Motor neuron (in vitro differentiated cells): ENCODE results near the gene SPINT1. TPM values are rescaled to one million over a fixed set of nuclear protein-coding genes. Genes with fewer than 3 reads are reported as not detected.

ENCODE experiments used
- ATAC-seq, 8 experiments: fragments of 200-7000 bp; cut with Tn5 transposase; replicated peaks in 6 of 8; 2 replicates each; pipeline ENCODE4 v1.8.0; 2021; ENCODE audit warnings: mild to moderate bottlenecking in 8 of 8, moderate library complexity in 8 of 8
- H3K27ac ChIP-seq, 2 donors: fragments of 250-450 bp; sonication (Bioruptor Pico); 2 replicates each; pipeline ENCODE4 v1.9.0; 2021; ENCODE audit warnings: antibody characterized with exemption in 2 of 2, mild to moderate bottlenecking in 2 of 2, moderate library complexity in 1 of 2
- H3K4me1 ChIP-seq, 2 donors: fragments of 250-450 bp; sonication (Bioruptor Pico); replicated peaks in 1 of 2; 2 replicates each; pipeline ENCODE4 v1.6.1; 2021; ENCODE audit warnings: antibody characterized with exemption in 2 of 2, mild to moderate bottlenecking in 2 of 2, moderate library complexity in 1 of 2
- H3K4me3 ChIP-seq, 5 donors: fragments of 250-450 bp; sonication (Bioruptor Pico); 2 replicates each; pipeline ENCODE4 v1.9.0; 2021; ENCODE audit warnings: antibody characterized with exemption in 5 of 5, mild to moderate bottlenecking in 5 of 5, moderate library complexity in 4 of 5
- WGBS, 10 experiments: fragments of 450-650 bp; shearing (Covaris generic); methylation state at CpG; one replicate each; pipeline ENCODE4 v1.0.0; 2022; 5-methylcytosine and 5-hydroxymethylcytosine counted together
- in situ Hi-C, 9 experiments: fragments of 400-800 bp; cut with MboI; loops; one replicate each; pipeline ENCODE4 v1.15.0; 2021; ENCODE audit warnings: low sequenced_read_pairs in 9 of 9, low pct_unique_long_range_greater_than_20kb in 2 of 9; ENCODE audit not compliant: unreplicated experiment in 9 of 9
- total RNA-seq, 8 experiments: library from RNA; unstranded; fragments of 300-600 nt; gene quantifications; 2 replicates each; pipeline versions ENCODE4 v1.2.3 to v1.2.4, GENCODE V29; 2022

The SPINT1 gene, protein sequence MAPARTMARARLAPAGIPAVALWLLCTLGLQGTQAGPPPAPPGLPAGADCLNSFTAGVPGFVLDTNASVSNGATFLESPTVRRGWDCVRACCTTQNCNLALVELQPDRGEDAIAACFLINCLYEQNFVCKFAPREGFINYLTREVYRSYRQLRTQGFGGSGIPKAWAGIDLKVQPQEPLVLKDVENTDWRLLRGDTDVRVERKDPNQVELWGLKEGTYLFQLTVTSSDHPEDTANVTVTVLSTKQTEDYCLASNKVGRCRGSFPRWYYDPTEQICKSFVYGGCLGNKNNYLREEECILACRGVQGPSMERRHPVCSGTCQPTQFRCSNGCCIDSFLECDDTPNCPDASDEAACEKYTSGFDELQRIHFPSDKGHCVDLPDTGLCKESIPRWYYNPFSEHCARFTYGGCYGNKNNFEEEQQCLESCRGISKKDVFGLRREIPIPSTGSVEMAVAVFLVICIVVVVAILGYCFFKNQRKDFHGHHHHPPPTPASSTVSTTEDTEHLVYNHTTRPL
- total RNA-seq: 1 to 10 TPM in 2 of 8 experiments, under 1 TPM in 6; 0.09 to 1.9 (median 0.37) TPM

DNA sequence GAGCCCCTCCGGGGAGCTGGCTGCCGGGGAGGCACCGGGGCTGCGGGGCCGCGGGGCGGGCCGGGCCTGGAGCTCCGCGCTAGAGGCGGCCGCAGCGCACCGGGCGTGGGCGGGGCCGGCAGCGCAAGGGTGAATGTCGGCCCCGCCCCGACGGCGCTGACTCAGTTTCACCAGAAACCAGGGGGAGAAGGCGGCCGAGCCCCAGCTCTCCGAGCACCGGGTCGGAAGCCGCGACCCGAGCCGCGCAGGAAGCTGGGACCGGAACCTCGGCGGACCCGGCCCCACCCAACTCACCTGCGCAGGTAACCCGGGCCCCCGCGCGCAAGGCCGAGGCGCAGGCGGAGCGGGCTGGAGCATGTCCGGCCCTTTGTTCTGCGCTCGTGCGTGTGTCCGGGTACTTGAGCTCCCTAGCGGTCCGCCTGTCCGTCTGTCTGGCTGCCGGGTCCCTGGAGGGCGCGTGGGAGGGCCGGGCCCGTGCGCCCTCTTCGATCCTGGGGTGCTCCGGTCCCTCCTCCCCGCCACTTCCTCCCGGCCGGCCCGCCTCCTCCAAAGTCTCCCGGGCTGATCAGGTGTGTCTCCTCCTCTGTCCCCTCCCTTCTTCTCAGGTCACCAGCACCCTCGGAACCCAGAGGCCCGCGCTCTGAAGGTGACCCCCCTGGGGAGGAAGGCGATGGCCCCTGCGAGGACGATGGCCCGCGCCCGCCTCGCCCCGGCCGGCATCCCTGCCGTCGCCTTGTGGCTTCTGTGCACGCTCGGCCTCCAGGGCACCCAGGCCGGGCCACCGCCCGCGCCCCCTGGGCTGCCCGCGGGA, at the start of gene SPINT1:
Gene SPINT1, plus strand, starts transcription at position 164 of the 811 bp plus-strand sequence. Its CDS starts 507 bp downstream, at position 671.
- in situ Hi-C loops: no loop called here
- Histone ChIP-seq H3K27ac (no peak within 1 kb of the TSS), H3K4me1 (peaks cover 0 to 2% of the 10 kb centered on the region in 2 donors), H3K4me3 (peak within 1 kb of the TSS; percentile 12 to 33 (median 26))
- WGBS, 10 experiments: 9% methylated on average over 9 of the region's 89 CpGs; no CpG with 5 or more reads in 9 of the 10 experiments
- peak; percentile 44 to 69 (median 54) for ATAC-seq

DNA sequence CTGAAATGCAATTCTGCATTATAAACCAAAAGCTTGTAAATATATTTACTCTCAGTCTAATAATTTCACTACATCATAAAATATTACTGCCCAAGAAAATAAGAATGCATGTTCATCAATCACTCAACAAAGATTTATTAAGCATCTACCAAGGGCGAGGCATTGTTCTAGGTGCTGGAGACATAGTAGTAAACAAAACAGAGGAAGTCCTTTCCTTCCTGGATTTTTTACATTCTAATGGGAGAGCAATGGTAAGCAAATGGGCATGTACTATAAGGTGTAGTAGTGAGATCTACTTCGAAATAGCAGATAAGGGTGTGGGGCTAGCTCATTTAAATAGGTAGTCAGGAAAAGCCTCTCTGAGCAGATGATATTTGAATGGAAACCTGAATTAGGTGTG, 47.8 kb upstream of the SPINT1 start:
- WGBS, 10 experiments: 67 to 100% (median 90%) methylated on average over 1 to 2 of the region's 2 CpGs; no CpG with 5 or more reads in 2 of the 10 experiments
- H3K4me1 ChIP-seq: peaks cover 3 to 4% of the 10 kb centered on the region in 2 donors
- in situ Hi-C loops: no loop called here
- no peak overlapping the region for H3K4me3 ChIP-seq
- no peak overlapping the region for H3K27ac ChIP-seq
- no peak for ATAC-seq

GRCh38 chr15:40796512-40796911, 47.3 kb upstream of the SPINT1 start:
- in situ Hi-C loops: no loop called here
- Histone ChIP-seq H3K27ac (no peak overlapping the region), H3K4me3 (no peak overlapping the region), H3K4me1 (peaks cover 3 to 4% of the 10 kb centered on the region in 2 donors)
- WGBS, 10 experiments: 50 to 100% (median 97%) methylated on average over 1 to 4 of the region's 5 CpGs; no CpG with 5 or more reads in 3 of the 10 experiments
- no peak for ATAC-seq

DNA sequence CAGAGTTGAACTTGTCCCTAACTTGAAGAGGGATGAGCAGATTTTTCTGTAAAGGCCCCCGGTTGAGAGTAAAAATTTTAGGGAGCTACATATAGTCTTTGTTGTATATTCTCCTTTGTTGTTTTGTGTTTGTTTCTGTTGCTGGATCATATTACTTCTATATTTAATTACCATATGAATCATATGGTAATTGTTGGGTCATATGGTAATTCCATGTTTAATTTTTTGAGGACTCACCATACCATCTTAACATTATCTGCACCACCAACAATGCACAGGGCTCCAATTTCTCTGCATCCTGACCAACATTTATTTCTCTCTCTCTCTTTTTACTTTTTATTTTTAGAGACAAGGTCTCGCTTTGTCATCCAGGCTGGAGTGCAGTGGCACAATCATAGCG, 44.3 kb upstream of the SPINT1 start:
- Histone ChIP-seq H3K4me1 (peaks cover 3 to 4% of the 10 kb centered on the region in 2 donors), H3K4me3 (no peak overlapping the region), H3K27ac (no peak overlapping the region)
- ATAC-seq: peak in 3 of 8 experiments; percentile 79 to 87 (median 85)
- in situ Hi-C loops: no loop called here
- WGBS, 10 experiments: 58 to 100% (median 88%) methylated on average over 1 to 3 of the region's 3 CpGs; no CpG with 5 or more reads in 2 of the 10 experiments

- no peak overlapping the region for H3K27ac ChIP-seq
- peaks cover 8 to 10% of the 10 kb centered on the region in 2 donors for H3K4me1 ChIP-seq
- in situ Hi-C loops: no loop called here
- WGBS, 10 experiments: 80 to 100% (median 98%) methylated on average over 1 to 2 of the region's 2 CpGs; no CpG with 5 or more reads in 4 of the 10 experiments
- no peak for ATAC-seq
- H3K4me3 ChIP-seq: no peak overlapping the region
Observed at GRCh38 chr15:40803076-40803475, 40.8 kb upstream of the SPINT1 start.

GRCh38 chr15:40803688-40804087, 40.2 kb upstream of the SPINT1 start:
- WGBS, 10 experiments: 67 to 100% methylated on average over 1 of the region's 1 CpG; no CpG with 5 or more reads in 8 of the 10 experiments
- H3K4me1 ChIP-seq: peaks cover 5 to 6% of the 10 kb centered on the region in 2 donors
- H3K27ac ChIP-seq: no peak overlapping the region
- in situ Hi-C loops: no loop called here
- no peak for ATAC-seq
- H3K4me3 ChIP-seq: no peak overlapping the region

DNA sequence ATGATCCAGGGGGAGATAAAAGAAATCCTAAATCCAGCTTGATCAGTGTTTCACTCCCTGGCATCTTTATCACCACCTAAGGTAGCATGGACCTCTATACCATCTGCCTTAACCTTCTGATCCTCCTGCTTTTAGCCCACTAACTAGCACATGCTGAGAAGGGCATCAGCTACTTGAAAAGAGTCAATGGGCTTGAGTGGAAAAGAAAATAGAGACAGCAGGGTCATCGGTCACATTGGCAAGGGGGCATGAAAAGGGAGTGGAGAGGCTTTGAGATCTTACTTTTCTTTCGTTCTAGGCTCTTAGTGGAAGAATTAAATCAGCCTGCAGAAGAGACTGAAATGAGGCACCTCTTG, 37.2 kb upstream of the SPINT1 start:
- Histone ChIP-seq H3K4me3 (peak overlapping the region; percentile 83 to 96 (median 92)), H3K27ac (peak overlapping the region; percentile 87 to 89), H3K4me1 (peaks cover 5 to 6% of the 10 kb centered on the region in 2 donors)
- WGBS, 10 experiments: 0% methylated on average over 1 to 2 of the region's 2 CpGs; no CpG with 5 or more reads in 4 of the 10 experiments
- in situ Hi-C loops: no loop called here
- no peak for ATAC-seq

DNA sequence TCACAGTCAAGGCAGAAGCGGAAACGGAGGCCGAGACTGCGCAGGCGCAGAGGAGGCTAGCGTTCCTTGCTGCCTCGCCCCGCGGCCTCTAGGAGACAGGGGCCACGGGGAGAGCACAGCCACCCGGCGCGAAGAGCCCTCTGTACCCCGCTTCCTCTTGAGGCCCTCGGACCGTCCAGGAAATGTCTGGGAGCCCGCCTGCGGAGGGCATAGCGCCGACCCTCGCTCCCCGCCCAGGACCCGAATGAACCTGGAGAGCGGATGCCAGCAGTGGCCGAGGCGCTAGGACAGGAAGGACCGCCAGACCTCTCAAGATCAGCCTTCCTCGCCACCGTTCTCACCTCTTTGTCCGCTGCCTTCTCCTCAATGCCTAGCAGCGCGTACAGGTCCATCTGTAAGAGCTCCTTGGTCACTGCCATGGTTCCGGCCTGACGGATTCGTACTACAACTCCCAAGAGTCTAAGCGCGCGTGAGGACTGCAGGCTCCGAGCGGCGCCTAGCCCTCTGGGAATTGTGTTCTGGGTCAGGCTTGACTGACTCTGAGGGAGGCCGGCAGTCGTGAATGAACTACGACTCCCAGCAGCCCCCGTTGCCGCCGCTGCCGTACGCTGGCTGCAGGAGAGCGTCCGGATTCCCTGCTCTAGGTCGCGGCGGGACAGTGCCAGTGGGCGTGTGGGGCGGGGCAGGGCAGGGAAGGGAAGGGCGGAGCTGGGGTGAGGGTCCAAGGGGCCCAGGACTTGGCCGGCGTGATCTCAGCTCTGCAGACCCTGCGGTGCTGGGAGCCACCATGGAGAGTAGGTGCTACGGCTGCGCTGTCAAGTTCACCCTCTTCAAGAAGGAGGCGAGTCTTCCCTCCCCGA, 36.6 kb upstream of the SPINT1 start, which contains the start of the genes DNAJC17 and ZFYVE19:
Gene DNAJC17, minus strand, starts transcription at position 446 of the 860 bp plus-strand sequence. Its CDS starts 27 bp downstream, at position 419.
Gene ZFYVE19, plus strand, starts transcription at position 62 of the 860 bp plus-strand sequence. Its CDS starts 501 bp downstream, at position 563.
- H3K4me1 ChIP-seq: peaks cover 5 to 6% of the 10 kb centered on the region in 2 donors
- peak; percentile 98 to 99 (median 98) for ATAC-seq
- peak within 1 kb of the TSS; percentile 83 to 96 (median 92) for H3K4me3 ChIP-seq
- 0 to 10% (median 0%) methylated on average over 3 to 21 of the region's 64 CpGs; no CpG with 5 or more reads in 2 of the 10 experiments for WGBS, 10 experiments
- in situ Hi-C loops: no loop called here
- peak within 1 kb of the TSS; percentile 87 to 89 for H3K27ac ChIP-seq

GRCh38 chr15:40807888-40808461, 35.9 kb upstream of the SPINT1 start:
- 17 to 93% (median 65%) methylated on average over 1 to 12 of the region's 19 CpGs; no CpG with 5 or more reads in 3 of the 10 experiments for WGBS, 10 experiments
- in situ Hi-C loops: no loop called here
- ATAC-seq: no peak
- Histone ChIP-seq H3K4me3 (peak overlapping the region; percentile 83 to 96 (median 92)), H3K27ac (no peak overlapping the region), H3K4me1 (peaks cover 5 to 6% of the 10 kb centered on the region in 2 donors)

DNA sequence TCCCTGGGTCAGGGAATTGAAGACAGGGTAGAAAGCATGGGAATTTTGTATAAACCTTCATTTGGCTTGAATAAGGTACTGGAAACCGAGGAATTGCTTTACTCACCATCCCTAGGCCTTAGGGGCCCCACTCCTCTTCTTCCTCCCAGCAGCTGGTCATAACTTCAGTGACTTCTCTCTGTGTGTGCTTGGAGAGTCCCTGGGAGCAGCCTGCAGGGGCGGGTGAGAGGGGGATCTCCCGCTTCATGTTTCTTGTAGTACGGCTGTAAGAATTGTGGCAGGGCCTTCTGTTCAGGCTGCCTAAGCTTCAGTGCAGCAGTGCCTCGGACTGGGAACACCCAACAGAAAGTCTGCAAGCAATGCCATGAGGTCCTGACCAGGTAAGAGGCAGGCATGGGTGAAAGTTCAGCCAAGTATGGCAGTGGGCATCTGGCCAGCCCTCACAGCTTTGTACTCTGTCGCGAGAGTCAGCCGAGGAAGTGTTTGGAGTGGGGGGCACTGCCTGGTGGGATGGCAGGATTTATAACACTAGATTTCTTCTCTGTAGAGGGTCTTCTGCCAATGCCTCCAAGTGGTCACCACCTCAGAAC, 34.9 kb upstream of the SPINT1 start:
- in situ Hi-C loops: no loop called here
- ATAC-seq: no peak
- Histone ChIP-seq H3K4me3 (no peak overlapping the region), H3K27ac (no peak overlapping the region), H3K4me1 (peaks cover 5 to 6% of the 10 kb centered on the region in 2 donors)
- 56 to 100% (median 71%) methylated on average over 1 to 8 of the region's 8 CpGs; no CpG with 5 or more reads in 4 of the 10 experiments for WGBS, 10 experiments

DNA sequence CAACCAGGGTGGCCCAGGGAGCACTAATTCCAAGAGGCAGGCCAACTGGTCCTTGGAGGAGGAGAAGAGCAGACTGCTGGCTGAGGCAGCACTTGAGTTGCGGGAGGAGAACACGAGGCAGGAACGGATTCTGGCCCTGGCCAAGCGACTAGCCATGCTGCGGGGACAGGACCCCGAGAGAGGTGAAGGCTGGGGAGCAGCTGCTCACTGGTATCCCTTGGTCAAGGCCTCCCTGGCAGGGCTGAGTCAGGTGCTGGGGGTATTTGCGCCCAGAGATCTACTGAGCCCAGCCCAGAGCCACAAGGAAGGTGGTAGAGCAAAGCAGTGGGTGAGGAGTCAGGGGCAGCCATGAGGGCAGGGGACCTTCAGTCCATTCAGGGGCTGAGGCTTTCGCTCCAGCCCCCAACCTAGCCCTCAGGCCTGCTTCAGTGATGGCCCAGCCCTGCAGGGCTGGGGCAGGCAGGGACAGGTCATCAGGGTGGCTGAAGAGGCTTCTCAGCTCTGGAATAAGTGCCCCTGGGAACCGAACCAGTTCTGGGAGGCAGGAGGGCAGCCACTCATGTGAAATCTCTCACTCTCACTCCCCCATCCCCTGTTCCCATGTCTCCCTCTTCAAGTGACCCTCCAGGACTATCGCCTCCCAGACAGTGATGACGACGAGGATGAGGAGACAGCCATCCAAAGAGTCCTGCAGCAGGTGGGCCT, 31.0 kb upstream of the SPINT1 start:
- no peaks in the 10 kb centered on the region for H3K4me1 ChIP-seq
- in situ Hi-C loops: no loop called here
- WGBS, 10 experiments: 86 to 95% (median 91%) methylated on average over 1 to 6 of the region's 12 CpGs; no CpG with 5 or more reads in 6 of the 10 experiments
- H3K27ac ChIP-seq: no peak overlapping the region
- no peak overlapping the region for H3K4me3 ChIP-seq
- ATAC-seq: no peak
